ENCODE measurements around the gene CALB2. TPM values are rescaled to one million over a fixed set of nuclear protein-coding genes. Genes with fewer than 3 reads are reported as not detected.

CALB2 gene
- total and polyA plus RNA-seq, 2 of the 8 experiments (the other 6 are each of a cell fraction or from before 2014, with no cell fraction given) = 1.9 to 2.6 TPM

DNA sequence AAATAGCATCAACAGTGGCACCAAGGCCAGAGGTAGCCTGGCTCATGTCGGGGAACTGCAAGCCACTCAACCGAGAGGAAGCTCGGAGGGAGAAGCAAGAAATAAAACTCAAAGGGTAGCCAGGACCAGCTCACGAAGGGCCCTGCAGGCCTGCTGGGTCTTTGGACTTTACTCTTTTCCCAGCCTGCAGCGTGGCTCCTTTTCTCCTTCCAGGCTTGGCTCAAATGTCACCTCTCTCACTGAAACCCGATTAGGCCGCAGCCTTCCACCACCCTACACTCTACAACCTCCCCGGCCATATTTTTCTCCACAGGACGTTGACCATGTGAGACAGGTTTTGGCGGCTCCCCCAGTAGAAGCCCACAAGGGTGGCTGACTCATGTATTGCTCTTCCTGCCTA is 38.1 kb downstream of the CALB2 start:
- Histone ChIP-seq H3K79me1 (ENCODE audit: low read depth, low read length) (no peaks in the 10 kb centered on the region), H3K79me2 (ENCODE audit: control insufficient read depth in 1 of 2, insufficient read depth in 2 of 2, low read length in 2 of 2) (no peaks in the 10 kb centered on the region), H3K14ac (ENCODE audit: insufficient read length) (no peak overlapping the region), H2BK20ac (ENCODE audit: low read length) (no peak overlapping the region), H4K8ac (ENCODE audit: extremely low read depth, insufficient read depth, low read length) (no peak overlapping the region), H3K4me1 (replicated peaks in 1 of 4; ENCODE audit: control insufficient read depth in 3 of 4, insufficient read depth in 4 of 4, low read length in 3 of 4) (peaks cover 0 to 7% (median 0%) of the 10 kb centered on the region in 4 experiments; a peak in 1 of 7 replicates), H3K36me3 (ENCODE audit: control insufficient read depth in 2 of 4, insufficient read depth in 4 of 4, low read length in 3 of 4) (no peaks in the 10 kb centered on the region), H3K56ac (replicated peaks; ENCODE audit: insufficient read length, low read depth, low read length) (no peak overlapping the region), H3K18ac (ENCODE audit: extremely low read depth, low read length) (no peak overlapping the region), H3K9ac (replicated peaks in 1 of 4; ENCODE audit: extremely low read depth in 1 of 4, low read depth in 3 of 4, low read length in 3 of 4) (no peak overlapping the region), H3K23ac (ENCODE audit: insufficient read length) (no peak overlapping the region), H2BK12ac (ENCODE audit: low read depth, low read length) (no peak overlapping the region), H3K4me3 (ENCODE audit: extremely low read depth in 1 of 4, insufficient read depth in 2 of 4, low read depth in 3 of 4, low read length in 4 of 4) (no peak overlapping the region), H2BK120ac (replicated peaks; ENCODE audit: low read depth, low read length) (no peak overlapping the region), H3K27me3 (replicated peaks in 1 of 4; ENCODE audit: control insufficient read depth in 3 of 4, extremely low read depth in 1 of 4, insufficient read depth in 3 of 4, low read length in 3 of 4) (no peaks in the 10 kb centered on the region), H3K9me3 (ENCODE audit: insufficient read depth in 2 of 2, low read depth in 1 of 2, low read length in 1 of 2) (no peaks in the 10 kb centered on the region), H2AK5ac (ENCODE audit: low read depth, low read length) (no peak overlapping the region; the same call in 1 of the 2 replicates), H4K5ac (ENCODE audit: insufficient read length, low read depth, low read length) (no peak overlapping the region), H4K20me1 (replicated peaks in 1 of 2; ENCODE audit: control insufficient read depth in 1 of 2, insufficient read depth in 2 of 2, low read length in 2 of 2) (no peaks in the 10 kb centered on the region), H3K4me2 (ENCODE audit: insufficient read depth in 1 of 2, low read depth in 2 of 2, low read length in 2 of 2) (no peak overlapping the region), H3K23me2 (ENCODE audit: low read depth, low read length) (no peaks in the 10 kb centered on the region), H3K4ac (replicated peaks; ENCODE audit: insufficient read length, low read depth, low read length) (no peak overlapping the region), H2BK5ac (ENCODE audit: low read depth, low read length) (no peak overlapping the region), H2BK15ac (ENCODE audit: low read length) (peak overlapping the region; percentile 10; the same call in 1 of the 2 replicates), H2AFZ (ENCODE audit: low read length) (no peak overlapping the region), H4K91ac (replicated peaks; ENCODE audit: insufficient read length, low read length) (no peak overlapping the region), H3K27ac (ENCODE audit: low read depth, low read length) (no peak overlapping the region)
- ChIA-PET POLR2A (ENCODE audit: partially characterized antibody) (interaction anchor here (0.6 to 1.6 kb wide), 3 partner anchors 9 to 73 kb away, joined by 3 to 6 read pairs (median 4); no protein-coding TSS in a partner anchor), CTCF (ENCODE audit: partially characterized antibody) (interaction anchor here (1.0 to 4.8 kb wide), 2 partner anchors 15 to 24 kb away, joined by 3 to 24 read pairs; no protein-coding TSS in a partner anchor)
- FAIRE-seq (no peak), DNase-seq (ENCODE audit: low read depth in 1 of 2, low spot score in 2 of 2) (no peak)
- 88% methylated on average over 10 of the region's 10 CpGs; no CpG with 5 or more reads in 1 of the 2 experiments for WGBS, 2 experiments (ENCODE audit: extremely low coverage in 1 of 2, insufficient coverage in 1 of 2, insufficient read length in 1 of 2, insufficient replicate concordance in 2 of 2, low coverage in 1 of 2, low lambda C conversion rate in 2 of 2, missing lambda C conversion rate in 1 of 2)
- no peak for TF ChIP-seq CTCF (IDR thresholded peaks at IDR 0.05; ENCODE audit: control extremely low read depth in 1 of 3, insufficient read depth in 1 of 3, low read depth in 1 of 3, low read length in 3 of 3)

All from H1 (cell line).